GF-D8 (cell line): ENCODE data around the gene ACKR1.
A peak's percentile ranks its signal among the peaks of the same experiment; 100 is the strongest.

Experiments
- DNase-seq: peaks from one replicate; lab custom pipeline; 2025; lab: John Stamatoyannopoulos, UW

The ACKR1 gene

GRCh38 chr1:159204161-159205141, at the start of gene ACKR1:
TSS of gene ACKR1 (plus strand) at chr1:159204875. CDS start at chr1:159204960, 85 bp downstream.
- no peak for DNase-seq

- DNase-seq: peak; percentile 28
Observed at GRCh38 chr1:159161001-159161718, 43.5 kb upstream of the ACKR1 start.

GRCh38 chr1:159161719-159162026, 43.0 kb upstream of the ACKR1 start:
- no peak for DNase-seq

GRCh38 chr1:159162516-159163265, 42.0 kb upstream of the ACKR1 start:
- peak; percentile 18 for DNase-seq

- no peak for DNase-seq
Observed at GRCh38 chr1:159163614-159164228, 41.0 kb upstream of the ACKR1 start.

GRCh38 chr1:159168043-159168442, 36.6 kb upstream of the ACKR1 start:
- DNase-seq: no peak

- DNase-seq: no peak
Observed at GRCh38 chr1:159170639-159171038, 34.0 kb upstream of the ACKR1 start.

GRCh38 chr1:159171254-159171687, 33.4 kb upstream of the ACKR1 start, which contains the start of gene CADM3:
TSS of gene CADM3 (plus strand) at chr1:159171615. CDS start at chr1:159171766, 151 bp downstream.
- DNase-seq: no peak

GRCh38 chr1:159171688-159172501, 32.8 kb upstream of the ACKR1 start:
- no peak for DNase-seq

GRCh38 chr1:159172614-159173291, 31.9 kb upstream of the ACKR1 start:
- DNase-seq: no peak

- DNase-seq: no peak
Observed at GRCh38 chr1:159173320-159173719, 31.4 kb upstream of the ACKR1 start.

- DNase-seq: no peak
Observed at GRCh38 chr1:159175571-159175970, 29.1 kb upstream of the ACKR1 start.

GRCh38 chr1:159177272-159177907, 27.3 kb upstream of the ACKR1 start:
- DNase-seq: no peak

GRCh38 chr1:159179906-159180305, 24.8 kb upstream of the ACKR1 start:
- no peak for DNase-seq

- DNase-seq: no peak
Observed at GRCh38 chr1:159180516-159180915, 24.2 kb upstream of the ACKR1 start.

GRCh38 chr1:159181328-159182024, 23.2 kb upstream of the ACKR1 start:
- no peak for DNase-seq

GRCh38 chr1:159184201-159184600, 20.5 kb upstream of the ACKR1 start:
- DNase-seq: no peak

- DNase-seq: no peak
Observed at GRCh38 chr1:159185121-159185520, 19.6 kb upstream of the ACKR1 start.

- no peak for DNase-seq
Observed at GRCh38 chr1:159187033-159187432, 17.6 kb upstream of the ACKR1 start.
